ENCODE data around the gene IPO5. TPM values are rescaled to one million over a fixed set of nuclear protein-coding genes. Genes with fewer than 3 reads are reported as not detected.
"Not testable (repeated sequence)": the region's sequence is repeated elsewhere in the genome, so short reads cannot be mapped to it uniquely, and the experiment has no call there.

IPO5 gene
- polyA plus RNA-seq, 3 donors = 170 to 190 (median 188) TPM

- no peak for DNase-seq (ENCODE audit: low read depth in 3 of 3, low spot score in 2 of 3)
Observed at GRCh38 chr13:98007001-98007400, 53.5 kb downstream of the IPO5 start.

GRCh38 chr13:98013241-98013640 is 59.8 kb downstream of the IPO5 start:
- DNase-seq (ENCODE audit: low read depth in 3 of 3, low spot score in 2 of 3) = no peak

DNA sequence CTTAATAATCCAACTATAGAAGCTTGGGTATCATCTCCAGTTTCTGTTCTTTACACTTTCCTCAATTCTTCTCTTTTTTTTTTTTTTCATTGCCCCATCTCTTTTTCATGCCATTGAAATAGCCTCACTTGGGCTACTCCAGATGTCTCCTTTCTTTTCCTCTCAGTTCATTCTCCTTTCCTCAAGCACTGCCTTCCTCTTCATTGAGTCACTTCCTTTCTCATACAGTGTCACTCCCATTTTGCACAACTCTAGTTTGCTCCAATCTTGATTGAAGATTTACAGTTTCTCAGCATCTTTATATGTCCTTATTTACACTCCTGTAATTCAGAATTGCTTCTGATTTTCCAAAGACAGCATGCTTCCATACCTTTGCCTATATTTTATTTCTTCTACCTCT is 61.3 kb downstream of the IPO5 start:
- no peak for DNase-seq (ENCODE audit: low read depth in 3 of 3, low spot score in 2 of 3)

DNA sequence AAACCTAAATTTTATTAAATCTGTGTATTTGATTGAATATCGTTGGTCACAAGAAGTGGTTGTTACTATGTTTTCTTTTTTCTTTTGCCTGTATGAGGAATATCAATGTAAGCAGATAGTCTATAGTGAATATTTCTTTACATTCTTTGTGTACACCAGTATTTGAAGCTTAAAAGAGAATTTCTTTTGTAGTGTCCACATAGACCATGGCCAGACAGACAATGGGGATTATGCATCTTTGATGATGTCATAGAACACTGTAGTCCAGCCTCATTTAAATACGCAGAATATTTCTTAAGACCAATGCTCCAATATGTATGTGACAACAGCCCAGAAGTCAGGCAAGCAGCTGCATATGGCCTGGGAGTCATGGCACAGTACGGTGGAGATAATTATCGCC is 64.8 kb downstream of the IPO5 start:
- no peak for DNase-seq (ENCODE audit: low read depth in 3 of 3, low spot score in 2 of 3)

GRCh38 chr13:98019186-98019585 is 65.7 kb downstream of the IPO5 start:
- no peak for DNase-seq (ENCODE audit: low read depth in 3 of 3, low spot score in 2 of 3)

DNA sequence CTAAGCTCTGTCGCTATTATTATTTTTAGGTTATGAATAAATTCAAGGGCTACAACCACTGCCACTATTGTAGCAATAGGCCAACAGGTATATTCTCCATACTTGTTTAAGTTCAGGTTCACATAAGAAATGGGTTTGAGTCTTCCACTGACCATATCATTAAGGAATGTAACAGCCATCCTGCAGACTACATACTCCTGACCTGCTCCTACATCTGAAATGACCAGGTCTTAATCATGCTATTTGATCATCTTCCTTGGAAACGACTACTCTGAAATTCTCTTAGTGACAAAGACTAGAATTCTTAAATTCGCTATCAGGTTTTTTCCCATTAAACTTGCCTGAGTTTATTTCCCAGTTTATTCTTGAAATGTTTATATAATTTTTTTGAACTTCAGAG is 66.8 kb downstream of the IPO5 start:
- DNase-seq (ENCODE audit: low read depth in 3 of 3, low spot score in 2 of 3) = no peak

- DNase-seq (ENCODE audit: low read depth in 3 of 3, low spot score in 2 of 3) = no peak
Observed at GRCh38 chr13:98022210-98022609, 68.7 kb downstream of the IPO5 start.

GRCh38 chr13:98025480-98026025 is 72.1 kb downstream of the IPO5 start:
- DNase-seq (ENCODE audit: low read depth in 3 of 3, low spot score in 2 of 3) = no peak

- DNase-seq (ENCODE audit: low read depth in 3 of 3, low spot score in 2 of 3) = no peak
Observed at GRCh38 chr13:98026457-98026857, 73.0 kb downstream of the IPO5 start.

- no peak for DNase-seq (ENCODE audit: low read depth in 3 of 3, low spot score in 2 of 3)
Observed at GRCh38 chr13:98032168-98032567, 78.7 kb downstream of the IPO5 start.

DNA sequence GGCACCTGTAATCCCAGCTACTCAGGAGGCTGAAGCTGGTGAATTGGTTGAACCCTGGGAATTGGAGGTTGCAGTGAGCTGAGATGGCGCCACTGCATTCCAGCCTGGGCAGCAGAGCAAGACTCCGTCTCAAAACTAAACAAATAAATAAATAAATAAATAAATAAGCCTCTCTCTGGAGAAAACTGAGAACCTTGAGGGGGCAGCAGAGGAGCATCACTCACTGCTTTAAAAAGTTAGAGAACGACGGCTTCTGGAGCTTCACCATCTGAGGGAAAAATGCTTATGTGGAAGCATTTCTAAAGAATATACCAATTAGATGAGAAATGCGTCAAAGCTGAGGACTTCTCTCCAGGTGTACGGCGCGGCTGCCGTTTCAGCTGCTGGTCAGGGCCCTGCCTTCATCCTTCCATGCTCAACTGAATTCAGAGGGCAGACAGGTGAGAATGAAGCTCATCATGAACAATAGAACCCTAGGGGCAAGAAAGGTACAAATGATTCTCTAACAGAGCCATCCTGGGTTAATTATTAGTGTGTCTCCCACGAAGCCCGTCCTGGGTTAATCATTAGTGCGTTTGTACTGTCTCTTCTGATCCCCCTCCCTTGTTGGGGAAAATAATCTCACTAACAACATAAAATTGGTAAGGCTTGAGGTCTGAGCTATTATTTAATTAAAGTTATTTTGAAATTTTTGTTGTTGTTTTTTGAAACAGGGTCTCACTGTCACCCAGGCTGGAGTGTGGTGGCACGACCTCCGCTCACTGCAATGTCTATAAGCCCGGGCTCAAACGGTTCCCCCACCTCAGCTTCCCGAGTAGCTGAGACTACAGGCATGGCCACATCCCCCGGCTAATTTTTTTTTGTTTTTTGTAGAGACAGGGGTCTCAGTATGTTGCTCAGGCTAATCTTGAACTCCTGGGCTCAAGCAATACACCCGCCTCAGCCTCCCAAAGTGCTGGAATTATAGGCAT is 80.1 kb downstream of the IPO5 start:
- peak; percentile 62 to 67 (median 65) for DNase-seq (ENCODE audit: low read depth in 3 of 3, low spot score in 2 of 3)

DNA sequence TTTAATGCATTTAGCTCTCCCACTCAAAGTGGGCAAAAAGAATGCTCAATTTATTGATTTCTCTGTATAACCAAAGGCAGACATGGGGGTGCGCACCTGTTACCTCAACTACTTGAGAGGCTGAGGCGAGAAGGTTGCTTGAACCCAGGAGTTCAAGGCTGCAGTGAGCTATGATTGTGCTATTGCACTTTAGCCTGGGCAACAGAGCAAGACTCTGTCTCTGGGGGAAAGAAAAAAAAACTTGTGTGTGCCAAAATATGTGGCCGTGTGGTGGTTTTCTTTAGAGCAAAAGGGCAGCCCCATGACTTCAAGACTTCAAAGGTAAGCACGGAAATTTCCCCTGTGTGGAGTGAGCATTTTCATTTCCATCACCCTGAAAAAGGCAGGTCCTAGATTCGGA is 81.9 kb downstream of the IPO5 start:
- DNase-seq (ENCODE audit: low read depth in 3 of 3, low spot score in 2 of 3) = no peak

DNA sequence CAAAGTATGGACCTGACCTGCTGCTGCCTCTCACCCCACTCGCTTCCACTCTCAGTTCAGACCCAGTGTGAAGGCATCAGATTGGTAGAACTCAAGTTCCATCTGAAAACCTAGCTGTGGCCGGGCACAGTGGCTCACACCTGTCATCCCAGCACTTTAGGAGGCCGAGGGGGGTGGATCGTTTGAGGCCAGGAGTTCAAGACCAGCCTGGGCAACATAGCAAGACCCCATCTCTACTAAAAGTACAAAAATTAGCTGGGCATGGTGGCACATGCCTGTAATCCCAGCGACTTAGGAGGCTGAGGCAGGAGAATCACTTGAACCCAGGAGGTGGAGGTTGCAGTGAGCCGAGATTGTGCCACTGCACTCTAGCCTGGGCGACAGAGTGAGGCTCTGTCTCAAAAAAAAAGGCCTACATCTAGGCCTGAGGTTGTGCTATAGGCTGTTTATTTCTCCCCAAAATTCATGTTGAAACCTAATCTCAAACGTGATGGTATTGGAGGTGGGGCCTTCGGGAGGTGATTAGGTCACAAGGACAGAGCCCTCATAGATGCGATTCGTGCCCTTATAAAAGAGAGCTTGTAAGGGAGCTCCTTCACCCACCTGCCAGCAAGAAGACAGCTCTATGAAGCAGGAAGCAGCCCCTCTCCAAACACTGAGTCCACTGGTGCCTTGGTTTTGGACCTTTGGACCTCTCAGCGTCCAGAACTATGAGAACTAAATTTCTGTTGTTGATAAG is 83.3 kb downstream of the IPO5 start:
- DNase-seq (ENCODE audit: low read depth in 3 of 3, low spot score in 2 of 3) = not testable (repeated sequence)

DNA sequence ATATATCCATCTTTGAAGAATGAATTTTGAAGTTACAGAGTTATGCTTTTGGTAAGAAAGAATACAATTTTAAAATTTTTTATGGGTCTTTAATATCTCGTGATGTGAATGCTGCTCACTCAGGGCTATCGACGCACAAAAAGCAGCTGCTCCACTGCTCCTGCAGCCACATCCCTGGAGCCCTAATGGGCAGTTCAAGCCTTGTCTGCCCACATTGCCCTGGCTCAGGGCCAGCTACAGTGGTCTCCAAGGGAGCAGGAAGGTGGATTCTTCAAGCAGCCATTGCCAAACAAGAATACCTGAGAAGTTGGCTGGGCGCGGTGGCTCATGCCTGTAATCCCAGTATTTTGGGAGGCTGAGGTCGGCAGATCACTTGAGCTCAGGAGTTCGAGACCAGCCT is 85.8 kb downstream of the IPO5 start:
- DNase-seq (ENCODE audit: low read depth in 3 of 3, low spot score in 2 of 3) = no peak

DNA sequence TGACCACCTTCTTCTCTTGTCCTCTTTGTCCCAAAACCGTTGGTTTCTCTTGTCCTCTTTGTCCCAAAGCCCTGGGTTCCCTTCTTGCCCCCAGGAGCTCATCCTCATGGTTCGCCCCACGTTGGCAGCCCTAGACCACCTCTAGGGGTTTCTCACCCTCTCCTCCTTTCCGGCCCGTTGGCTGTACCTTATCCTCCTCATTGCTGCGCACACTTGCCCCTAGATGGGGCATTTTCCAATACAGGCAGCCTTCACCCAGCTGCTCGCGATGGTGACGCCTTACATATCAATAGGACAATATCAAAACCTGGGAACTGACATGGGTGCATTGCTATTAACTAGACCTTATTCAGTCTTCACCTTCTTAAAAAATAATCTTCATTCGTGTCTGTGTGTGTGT is 86.5 kb downstream of the IPO5 start:
- DNase-seq (ENCODE audit: low read depth in 3 of 3, low spot score in 2 of 3) = no peak

- no peak for DNase-seq (ENCODE audit: low read depth in 3 of 3, low spot score in 2 of 3)
Observed at GRCh38 chr13:98041081-98041820, 87.8 kb downstream of the IPO5 start.

DNA sequence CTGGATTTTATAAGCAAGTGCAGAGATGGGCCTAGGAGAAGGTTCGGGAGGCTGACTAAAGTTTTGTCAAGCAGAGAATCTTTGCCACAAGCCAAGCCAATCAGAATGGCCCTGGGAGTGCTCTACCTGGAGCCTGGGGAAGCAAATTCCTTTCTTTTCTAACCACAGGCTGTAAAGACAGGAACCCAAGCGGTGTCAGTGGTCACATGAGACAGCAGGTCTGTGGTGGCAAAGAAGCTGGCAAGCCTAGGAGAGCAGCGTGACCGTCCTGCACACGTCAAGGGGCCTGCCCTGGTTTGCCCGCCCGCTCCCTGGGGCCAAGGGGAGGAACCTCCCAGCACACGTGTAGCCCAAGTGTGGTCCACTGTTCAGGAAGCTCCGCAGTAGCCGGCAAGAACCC is 90.8 kb downstream of the IPO5 start:
- no peak for DNase-seq (ENCODE audit: low read depth in 3 of 3, low spot score in 2 of 3)

GRCh38 chr13:98047785-98048184 is 94.3 kb downstream of the IPO5 start:
- DNase-seq (ENCODE audit: low read depth in 3 of 3, low spot score in 2 of 3) = not testable (repeated sequence)

GRCh38 chr13:98048265-98048664 is 94.8 kb downstream of the IPO5 start:
- no peak for DNase-seq (ENCODE audit: low read depth in 3 of 3, low spot score in 2 of 3)

DNA sequence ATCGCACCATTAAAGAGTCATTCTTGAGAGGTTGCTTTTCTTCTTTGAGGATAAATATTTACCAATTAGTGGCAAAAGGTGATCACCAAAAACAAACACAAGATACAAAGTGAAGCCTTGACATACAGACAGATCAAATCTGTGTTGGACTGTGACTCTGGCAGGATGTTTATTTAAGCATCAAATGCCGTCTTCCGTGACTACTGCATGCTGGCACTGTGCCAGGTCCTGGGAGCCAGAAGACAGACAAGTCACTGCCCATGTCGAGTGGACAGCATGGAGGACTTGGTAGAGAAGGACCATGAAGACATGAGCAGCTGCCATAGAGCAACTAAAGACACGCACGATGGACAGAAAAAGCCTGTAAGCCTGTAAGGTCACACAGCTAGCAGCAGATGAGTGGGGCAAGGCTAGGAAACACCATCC is 96.6 kb downstream of the IPO5 start:
- peak in 1 of 3 donors; percentile 29 for DNase-seq (ENCODE audit: low read depth in 3 of 3, low spot score in 2 of 3)

GRCh38 chr13:98052412-98052811 is 98.9 kb downstream of the IPO5 start:
- DNase-seq (ENCODE audit: low read depth in 3 of 3, low spot score in 2 of 3) = no peak
